Stomach (tissue), 4 donors: ENCODE data around the gene SORCS2.

Source experiments
- CTCF ChIP-seq, 7 experiments: fragments of 450-650 bp in 4 of 7; fragments of 200-600 bp in 3 of 7; sonication (generic) in 3 of 7; IDR thresholded peaks; one replicate each; pipeline ENCODE4 v1.5.1; 2016 to 2019; ENCODE audit warnings: antibody characterized with exemption in 7 of 7, control low read depth in 2 of 7, mild to moderate bottlenecking in 1 of 7
- EP300 ChIP-seq: sonication (generic); formaldehyde crosslinking; IDR thresholded peaks from one replicate; pipeline ENCODE4 v1.6.1; 2017; ENCODE audit warnings: antibody characterized with exemption
- POLR2A ChIP-seq, 4 donors: fragments of 450-650 bp; IDR thresholded peaks; one replicate each; pipeline ENCODE4 v1.6.1; 2016; ENCODE audit warnings: antibody characterized with exemption in 4 of 4, control low read depth in 2 of 4, mild to moderate bottlenecking in 1 of 4, moderate library complexity in 1 of 4
- POLR2AphosphoS5 ChIP-seq, 3 donors: sonication (generic); formaldehyde crosslinking; IDR thresholded peaks; one replicate each; pipeline ENCODE4 v1.6.1; 2016; ENCODE audit warnings: antibody characterized with exemption in 3 of 3

GRCh38 chr4:7612311-7612897 lies 420.1 kb downstream of the SORCS2 start:
- no peak for TF ChIP-seq CTCF (IDR thresholded peaks at IDR 0.05)
- TF ChIP-seq POLR2A (IDR thresholded peaks at IDR 0.05), result no peak
- TF ChIP-seq EP300, result no peak
- no peak for TF ChIP-seq POLR2AphosphoS5 (IDR thresholded peaks at IDR 0.05)
